K562 (cell line): ENCODE measurements around the gene NEU1. TPM values are rescaled to one million over a fixed set of nuclear protein-coding genes. Genes with fewer than 3 reads are reported as not detected.

Experiments
- BCOR ChIP-seq: fragments of 450-650 bp; IDR thresholded peaks from 2 replicates; pipeline ENCODE4 v1.6.1; 2016
- CHD2 ChIP-seq: IDR thresholded peaks from 2 replicates; pipeline ENCODE4 v1.6.1; 2011; ENCODE audit warnings: low read depth, low read length
- DPF2 ChIP-seq: fragments of 450-650 bp; IDR thresholded peaks from 2 replicates; pipeline ENCODE4 v1.6.1; 2016
- ETV1 ChIP-seq: fragments of 450-650 bp; conservative IDR thresholded peaks from 2 replicates; pipeline ENCODE4 v1.6.1; 2016; ENCODE audit warnings: missing genetic modification characterization, control low read depth, low read depth, missing compliant biosample characterization
- FOXM1 ChIP-seq, 2 experiments: fragments of 450-650 bp in 1 of 2; sonication (generic) in 1 of 2; formaldehyde crosslinking in 1 of 2; IDR thresholded peaks; 2 replicates each; pipeline versions ENCODE4 v1.6.1 to v1.9.0; 2017 to 2022; ENCODE audit warnings: low read depth in 2 of 2, mild to moderate bottlenecking in 2 of 2, missing genetic modification reagents in 1 of 2, moderate library complexity in 1 of 2
- GABPB2 ChIP-seq: fragments of 250-450 bp; sonication (Bioruptor Pico); conservative IDR thresholded peaks from 2 replicates; pipeline ENCODE4 v1.5.1; 2021; ENCODE audit warnings: mild to moderate bottlenecking
- HEY1 ChIP-seq: fragments of 250-450 bp; sonication (Bioruptor Pico); IDR thresholded peaks from 2 replicates; pipeline ENCODE4 v1.5.0; 2020; ENCODE audit warnings: mild to moderate bottlenecking, moderate library complexity, borderline replicate concordance
- LEF1 ChIP-seq: fragments of 450-650 bp; IDR thresholded peaks from 2 replicates; pipeline ENCODE4 v1.6.1; 2016; ENCODE audit warnings: mild to moderate bottlenecking
- PHF20 ChIP-seq: fragments of 450-650 bp; IDR thresholded peaks from 2 replicates; pipeline ENCODE4 v1.6.1; 2018; ENCODE audit not compliant: partially characterized antibody
- RBM14 ChIP-seq: fragments of 200-400 bp; formaldehyde crosslinking; IDR thresholded peaks from 2 replicates; pipeline ENCODE4 v1.6.1; 2018; ENCODE audit warnings: low read depth, mild to moderate bottlenecking, low read length, moderate library complexity, borderline replicate concordance; ENCODE audit not compliant: insufficient read depth
- SNRNP70 ChIP-seq: fragments of 200-400 bp; formaldehyde crosslinking; optimal IDR thresholded peaks from 2 replicates; pipeline ENCODE3; 2017; ENCODE audit warnings: low read depth, low read length
- SP2 ChIP-seq: IDR thresholded peaks from 2 replicates; pipeline ENCODE4 v1.6.1; 2011; ENCODE audit warnings: mild to moderate bottlenecking, low read depth, low read length, moderate library complexity; ENCODE audit not compliant: poor library complexity, severe bottlenecking; ENCODE audit errors: extremely low read depth
- TAF1 ChIP-seq: IDR thresholded peaks from 2 replicates; pipeline ENCODE4 v1.6.1; 2011; ENCODE audit warnings: mild to moderate bottlenecking, low read length, moderate library complexity; ENCODE audit not compliant: insufficient read depth, control insufficient read depth, severe bottlenecking; ENCODE audit errors: extremely low read depth
- THRAP3 ChIP-seq: fragments of 450-650 bp; IDR thresholded peaks from 2 replicates; pipeline ENCODE4 v1.6.1; 2016; ENCODE audit warnings: mild to moderate bottlenecking, inconsistent platforms, borderline replicate concordance
- ZBTB1 ChIP-seq: sonication (generic); formaldehyde crosslinking; IDR thresholded peaks from 2 replicates; pipeline ENCODE4 v1.8.1; 2023; ENCODE audit warnings: missing genetic modification reagents, low read depth, mild to moderate bottlenecking, borderline replicate concordance
- ZNF212 ChIP-seq: fragments of 450-650 bp; formaldehyde crosslinking; IDR thresholded peaks from 2 replicates; pipeline ENCODE4 v1.4.0; 2020; ENCODE audit warnings: mild to moderate bottlenecking
- ZNF507 ChIP-seq: conservative IDR thresholded peaks from 2 replicates; pipeline ENCODE4 v1.6.1; 2017; ENCODE audit warnings: missing genetic modification characterization, missing compliant biosample characterization
- ZNF57 ChIP-seq: fragments of 450-650 bp; formaldehyde crosslinking; IDR thresholded peaks from 2 replicates; pipeline ENCODE4 v1.4.0; 2020; ENCODE audit warnings: mild to moderate bottlenecking, moderate library complexity
- ZNF696 ChIP-seq: fragments of 250-450 bp; sonication (Bioruptor Pico); conservative IDR thresholded peaks from 2 replicates; pipeline ENCODE4 v1.4.0; 2020; ENCODE audit warnings: mild to moderate bottlenecking, moderate library complexity
- polyA plus RNA-seq, 8 experiments: library from polyadenylated mRNA; depleted of rRNA in 4 of 8; stranded (reverse) in 5 of 8; unstranded in 3 of 8; fragments of >200 nt; fragmentation: Nextera tagmentation in 2 of 8; fragmentation: Illumina TruSeq in 1 of 8; extraction: Ambion mirVana in 2 of 8; extraction: Trizol in 1 of 8; gene quantifications; 2 replicates each; pipeline versions ENCODE4 v1.2.1 to v1.2.3, GENCODE V29; 2011 to 2014; ENCODE audit warnings: inconsistent platforms in 1 of 8, missing spikeins in 1 of 8
- total RNA-seq, 7 experiments: library from RNA; depleted of rRNA in 6 of 7; stranded (reverse); fragments of >200 nt in 6 of 7; fragmentation: Illumina TruSeq in 2 of 7; extraction: Trizol in 2 of 7; gene quantifications; 2 replicates each; pipeline versions ENCODE4 v1.2.1 to v1.2.3, GENCODE V29; 2011 to 2021; ENCODE audit warnings: low replicate concordance in 1 of 7
- TF ChIP-seq, protein P1 (sequence below): fragments of 250-450 bp; sonication (Bioruptor Pico); IDR thresholded peaks from 2 replicates; pipeline ENCODE4 v1.4.0; 2020; ENCODE audit warnings: mild to moderate bottlenecking, moderate library complexity
- TF ChIP-seq, protein P2 (sequence below): conservative IDR thresholded peaks from 2 replicates; pipeline ENCODE4 v1.6.1; 2011; ENCODE audit warnings: low read depth, mild to moderate bottlenecking, low read length; ENCODE audit not compliant: control insufficient read depth
- TF ChIP-seq, protein P3 (sequence below): sonication (generic); formaldehyde crosslinking; IDR thresholded peaks from 2 replicates; pipeline ENCODE4 v1.8.1; 2022; ENCODE audit warnings: missing genetic modification reagents

The NEU1 gene
- total and polyA plus RNA-seq, 9 of the 15 experiments (the other 6 are each of a cell fraction or from before 2014, with no cell fraction given), result 14.8 to 67.8 (median 51.0) TPM

DNA sequence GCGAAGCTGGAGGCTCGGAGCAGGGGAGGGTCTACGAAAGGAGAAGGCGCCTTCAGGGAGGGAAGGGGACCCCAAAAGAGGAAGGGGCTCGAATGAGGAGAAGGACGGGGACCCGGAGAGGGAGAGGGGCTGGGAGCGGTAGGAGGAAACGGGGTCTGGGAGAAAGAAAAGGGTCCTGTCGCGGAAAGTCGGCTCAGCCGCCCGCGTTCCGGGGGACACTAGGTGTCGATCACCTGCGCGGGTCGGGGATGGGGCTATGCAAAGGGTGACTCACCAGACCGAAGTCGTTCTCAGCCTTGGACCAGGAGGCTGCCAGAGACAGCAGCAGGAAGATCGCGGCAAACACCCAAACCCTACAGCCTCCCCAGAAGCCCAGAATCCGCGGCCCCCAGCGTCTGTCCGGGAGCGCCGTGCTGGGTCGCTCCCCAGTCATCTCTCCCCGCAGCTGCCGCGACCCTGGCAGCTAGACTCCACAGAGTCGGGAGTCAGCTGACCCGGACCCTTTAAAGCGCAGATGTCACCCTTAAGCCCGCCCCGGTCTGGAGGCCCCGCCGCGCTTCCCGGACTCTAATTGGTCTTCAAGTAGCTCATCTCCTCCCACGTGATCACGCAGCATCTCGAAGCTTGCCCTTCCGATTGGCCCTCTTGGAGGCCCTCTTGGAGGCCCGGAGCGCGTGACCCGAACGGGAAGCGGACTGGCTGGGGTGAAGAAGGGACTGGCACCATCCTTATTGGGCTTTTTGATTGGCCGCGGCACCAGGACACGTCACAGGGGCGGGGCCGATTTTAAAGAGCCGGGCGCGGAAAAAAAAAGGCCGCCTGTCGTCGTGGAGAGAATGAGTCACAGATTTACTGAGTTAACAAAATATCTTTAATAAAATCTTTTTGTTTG lies at the start of gene NEU1 (continued):
- TF ChIP-seq, protein P1, sequence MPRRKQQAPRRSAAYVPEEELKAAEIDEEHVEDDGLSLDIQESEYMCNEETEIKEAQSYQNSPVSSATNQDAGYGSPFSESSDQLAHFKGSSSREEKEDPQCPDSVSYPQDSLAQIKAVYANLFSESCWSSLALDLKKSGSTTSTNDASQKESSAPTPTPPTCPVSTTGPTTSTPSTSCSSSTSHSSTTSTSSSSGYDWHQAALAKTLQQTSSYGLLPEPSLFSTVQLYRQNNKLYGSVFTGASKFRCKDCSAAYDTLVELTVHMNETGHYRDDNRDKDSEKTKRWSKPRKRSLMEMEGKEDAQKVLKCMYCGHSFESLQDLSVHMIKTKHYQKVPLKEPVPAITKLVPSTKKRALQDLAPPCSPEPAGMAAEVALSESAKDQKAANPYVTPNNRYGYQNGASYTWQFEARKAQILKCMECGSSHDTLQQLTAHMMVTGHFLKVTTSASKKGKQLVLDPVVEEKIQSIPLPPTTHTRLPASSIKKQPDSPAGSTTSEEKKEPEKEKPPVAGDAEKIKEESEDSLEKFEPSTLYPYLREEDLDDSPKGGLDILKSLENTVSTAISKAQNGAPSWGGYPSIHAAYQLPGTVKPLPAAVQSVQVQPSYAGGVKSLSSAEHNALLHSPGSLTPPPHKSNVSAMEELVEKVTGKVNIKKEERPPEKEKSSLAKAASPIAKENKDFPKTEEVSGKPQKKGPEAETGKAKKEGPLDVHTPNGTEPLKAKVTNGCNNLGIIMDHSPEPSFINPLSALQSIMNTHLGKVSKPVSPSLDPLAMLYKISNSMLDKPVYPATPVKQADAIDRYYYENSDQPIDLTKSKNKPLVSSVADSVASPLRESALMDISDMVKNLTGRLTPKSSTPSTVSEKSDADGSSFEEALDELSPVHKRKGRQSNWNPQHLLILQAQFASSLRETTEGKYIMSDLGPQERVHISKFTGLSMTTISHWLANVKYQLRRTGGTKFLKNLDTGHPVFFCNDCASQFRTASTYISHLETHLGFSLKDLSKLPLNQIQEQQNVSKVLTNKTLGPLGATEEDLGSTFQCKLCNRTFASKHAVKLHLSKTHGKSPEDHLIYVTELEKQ (CRISPR knock-in tag), result 0 out of 2 replicates have a peak, but pooled peaks have one; percentile 13
- TF ChIP-seq RBM14, result 0 out of 2 replicates have a peak, but pooled peaks have one; percentile 89
- TF ChIP-seq GABPB2 (CRISPR knock-in tag), result no peak
- TF ChIP-seq ZNF212, result peak; percentile 84; the same call in 1 of the 2 replicates
- peak; percentile 55 for TF ChIP-seq SP2
- 0 out of 2 replicates have a peak, but pooled peaks have one; percentile 64 for TF ChIP-seq ZBTB1 (CRISPR knock-in tag)
- TF ChIP-seq ZNF696, result no peak
- TF ChIP-seq BCOR, result peak; percentile 64
- TF ChIP-seq, protein P2, sequence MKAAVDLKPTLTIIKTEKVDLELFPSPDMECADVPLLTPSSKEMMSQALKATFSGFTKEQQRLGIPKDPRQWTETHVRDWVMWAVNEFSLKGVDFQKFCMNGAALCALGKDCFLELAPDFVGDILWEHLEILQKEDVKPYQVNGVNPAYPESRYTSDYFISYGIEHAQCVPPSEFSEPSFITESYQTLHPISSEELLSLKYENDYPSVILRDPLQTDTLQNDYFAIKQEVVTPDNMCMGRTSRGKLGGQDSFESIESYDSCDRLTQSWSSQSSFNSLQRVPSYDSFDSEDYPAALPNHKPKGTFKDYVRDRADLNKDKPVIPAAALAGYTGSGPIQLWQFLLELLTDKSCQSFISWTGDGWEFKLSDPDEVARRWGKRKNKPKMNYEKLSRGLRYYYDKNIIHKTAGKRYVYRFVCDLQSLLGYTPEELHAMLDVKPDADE, result peak; percentile 96
- no peak for TF ChIP-seq THRAP3
- no peak for TF ChIP-seq LEF1
- TF ChIP-seq ETV1, result no peak
- peak; percentile 49; the same call in 1 of the 2 replicates for TF ChIP-seq ZNF57
- TF ChIP-seq FOXM1 (IDR thresholded peaks at IDR 0.05; ENCODE audit: low read depth), result peak; percentile 91
- TF ChIP-seq FOXM1 (CRISPR knock-in tag; IDR thresholded peaks at IDR 0.05; ENCODE audit: low read depth), result no peak; the same call in 1 of the 2 replicates
- 0 out of 2 replicates have a peak, but pooled peaks have one; percentile 82 for TF ChIP-seq HEY1 (CRISPR knock-in tag)
- no peak for TF ChIP-seq ZNF507 (tag)
- peak; percentile 48 for TF ChIP-seq DPF2
- TF ChIP-seq CHD2, result no peak; the same call in 1 of the 2 replicates
- peak; percentile 68 for TF ChIP-seq PHF20
- no peak for TF ChIP-seq SNRNP70
- TF ChIP-seq, protein P3, sequence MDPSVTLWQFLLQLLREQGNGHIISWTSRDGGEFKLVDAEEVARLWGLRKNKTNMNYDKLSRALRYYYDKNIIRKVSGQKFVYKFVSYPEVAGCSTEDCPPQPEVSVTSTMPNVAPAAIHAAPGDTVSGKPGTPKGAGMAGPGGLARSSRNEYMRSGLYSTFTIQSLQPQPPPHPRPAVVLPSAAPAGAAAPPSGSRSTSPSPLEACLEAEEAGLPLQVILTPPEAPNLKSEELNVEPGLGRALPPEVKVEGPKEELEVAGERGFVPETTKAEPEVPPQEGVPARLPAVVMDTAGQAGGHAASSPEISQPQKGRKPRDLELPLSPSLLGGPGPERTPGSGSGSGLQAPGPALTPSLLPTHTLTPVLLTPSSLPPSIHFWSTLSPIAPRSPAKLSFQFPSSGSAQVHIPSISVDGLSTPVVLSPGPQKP (CRISPR knock-in tag), result no peak
- peak; percentile 80 for TF ChIP-seq TAF1
